Uterus (tissue), 4 donors: ENCODE measurements around the gene LARP1. TPM values are rescaled to one million over a fixed set of nuclear protein-coding genes. Genes with fewer than 3 reads are reported as not detected.
"Not testable (repeated sequence)": the region's sequence is repeated elsewhere in the genome, so short reads cannot be mapped to it uniquely, and the experiment has no call there.

Source experiments
- DNase-seq, 2 donors: peaks; one replicate each; pipeline ENCODE4 v3.0.0-alpha.2; 2019 to 2020
- H3K27ac ChIP-seq, 2 donors: fragments of 200-600 bp; sonication (generic); 1 replicate in 1 of 2; 2 replicates in 1 of 2; pipeline ENCODE4 v1.5.1; 2016 to 2018
- H3K27me3 ChIP-seq, 2 donors: fragments of 200-600 bp; sonication (generic); one replicate each; pipeline ENCODE4 v1.5.1; 2018 to 2019; ENCODE audit warnings: control low read depth in 1 of 2
- H3K36me3 ChIP-seq, 2 donors: fragments of 200-600 bp; sonication (generic); one replicate each; pipeline ENCODE4 v1.5.1; 2019; ENCODE audit warnings: control low read depth in 1 of 2
- H3K4me1 ChIP-seq, 2 donors: fragments of 200-600 bp; sonication (generic); one replicate each; pipeline ENCODE4 v1.5.1; 2018 to 2019; ENCODE audit warnings: control low read depth in 1 of 2
- H3K4me3 ChIP-seq, 2 donors: fragments of 200-600 bp; sonication (generic); 1 replicate in 1 of 2; 2 replicates in 1 of 2; pipeline ENCODE4 v1.5.1; 2018 to 2019; ENCODE audit warnings: mild to moderate bottlenecking in 1 of 2
- H3K9me3 ChIP-seq, 2 donors: fragments of 200-600 bp; sonication (generic); one replicate each; pipeline ENCODE4 v1.5.1; 2019; ENCODE audit warnings: control low read depth in 1 of 2
- CTCF ChIP-seq, 4 experiments: fragments of 200-600 bp in 2 of 4; fragments of 450-650 bp in 2 of 4; sonication (generic) in 2 of 4; IDR thresholded peaks; one replicate each; pipeline ENCODE4 v1.5.1; 2016 to 2019; ENCODE audit warnings: antibody characterized with exemption in 4 of 4, mild to moderate bottlenecking in 2 of 4, moderate library complexity in 1 of 4
- POLR2A ChIP-seq, 2 donors: fragments of 450-650 bp; IDR thresholded peaks; one replicate each; pipeline ENCODE4 v1.6.1; 2016; ENCODE audit warnings: antibody characterized with exemption in 2 of 2, mild to moderate bottlenecking in 1 of 2, moderate library complexity in 1 of 2
- intact Hi-C: fragments of 100-400 bp; cut with DNase I; formaldehyde crosslinking; loops from one replicate; pipeline ENCODE4 v1.15.1; 2023; ENCODE audit warnings: low total_unique reads
- total RNA-seq, 4 donors: library from RNA; depleted of rRNA in 3 of 4; stranded (reverse); fragments of >200 nt in 3 of 4; gene quantifications; one replicate each; pipeline versions ENCODE4 v1.1.0 to v1.2.4, GENCODE V29; 2014 to 2023
- donor health status: DM: yes; HTN: yes; CAD: no.

LARP1 gene
- total RNA-seq, 4 donors from 2014 or later = 33.3 to 202 (median 47.1) TPM

GRCh38 chr5:154831451-154831850, 76.3 kb downstream of the LARP1 start:
- H3K36me3 ChIP-seq = no peaks in the 10 kb centered on the region
- no peak overlapping the region for H3K27ac ChIP-seq
- no peaks in the 10 kb centered on the region for H3K4me1 ChIP-seq
- TF ChIP-seq POLR2A (IDR thresholded peaks at IDR 0.05) (no peak), CTCF (IDR thresholded peaks at IDR 0.05) (no peak)
- no peak overlapping the region for H3K4me3 ChIP-seq
- intact Hi-C loops = no loop called here
- DNase-seq = no peak
- no peaks in the 10 kb centered on the region for H3K27me3 ChIP-seq
- H3K9me3 ChIP-seq = no peaks in the 10 kb centered on the region

- H3K9me3 ChIP-seq, intact Hi-C loops, H3K36me3 ChIP-seq, DNase-seq, H3K4me1 ChIP-seq, H3K27ac ChIP-seq, H3K27me3 ChIP-seq, H3K4me3 ChIP-seq: not testable (repeated sequence)
Measured at GRCh38 chr5:154832804-154833203, 77.6 kb downstream of the LARP1 start.

- Histone ChIP-seq H3K4me3 (no peak overlapping the region), H3K9me3 (no peaks in the 10 kb centered on the region), H3K27me3 (no peaks in the 10 kb centered on the region), H3K27ac (peak overlapping the region; percentile 45 to 67), H3K36me3 (no peaks in the 10 kb centered on the region), H3K4me1 (no peaks in the 10 kb centered on the region)
- intact Hi-C loops = no loop called here
- no peak for DNase-seq
- TF ChIP-seq CTCF (IDR thresholded peaks at IDR 0.05) = no peak
- TF ChIP-seq POLR2A (IDR thresholded peaks at IDR 0.05) = no peak
Measured at GRCh38 chr5:154834053-154834452, 78.9 kb downstream of the LARP1 start.

GRCh38 chr5:154835701-154836052, 80.5 kb downstream of the LARP1 start:
- H3K36me3 ChIP-seq, H3K4me3 ChIP-seq, intact Hi-C loops, DNase-seq, H3K27me3 ChIP-seq, H3K4me1 ChIP-seq, H3K9me3 ChIP-seq: not testable (repeated sequence)
- peak overlapping the region; percentile 45 to 67 for H3K27ac ChIP-seq

- no peaks in the 10 kb centered on the region for H3K4me1 ChIP-seq
- peak overlapping the region; percentile 45 to 67 for H3K27ac ChIP-seq
- intact Hi-C loops = no loop called here
- no peak overlapping the region for H3K4me3 ChIP-seq
- no peaks in the 10 kb centered on the region for H3K9me3 ChIP-seq
- no peak for TF ChIP-seq CTCF (IDR thresholded peaks at IDR 0.05)
- no peak for TF ChIP-seq POLR2A (IDR thresholded peaks at IDR 0.05)
- H3K27me3 ChIP-seq = no peaks in the 10 kb centered on the region
- DNase-seq = no peak
- H3K36me3 ChIP-seq = no peaks in the 10 kb centered on the region
Measured at GRCh38 chr5:154836225-154836624, 81.0 kb downstream of the LARP1 start.

GRCh38 chr5:154837009-154837901, 82.1 kb downstream of the LARP1 start:
- no peaks in the 10 kb centered on the region for H3K36me3 ChIP-seq
- no peaks in the 10 kb centered on the region for H3K27me3 ChIP-seq
- H3K27ac ChIP-seq = no peak overlapping the region
- no peaks in the 10 kb centered on the region for H3K9me3 ChIP-seq
- H3K4me1 ChIP-seq = no peaks in the 10 kb centered on the region
- intact Hi-C loops = no loop called here
- no peak overlapping the region for H3K4me3 ChIP-seq
- TF ChIP-seq CTCF (IDR thresholded peaks at IDR 0.05) = no peak
- TF ChIP-seq POLR2A (IDR thresholded peaks at IDR 0.05) = no peak
- DNase-seq = no peak
